Measurements from ENCODE around the gene BICRA.

DNA sequence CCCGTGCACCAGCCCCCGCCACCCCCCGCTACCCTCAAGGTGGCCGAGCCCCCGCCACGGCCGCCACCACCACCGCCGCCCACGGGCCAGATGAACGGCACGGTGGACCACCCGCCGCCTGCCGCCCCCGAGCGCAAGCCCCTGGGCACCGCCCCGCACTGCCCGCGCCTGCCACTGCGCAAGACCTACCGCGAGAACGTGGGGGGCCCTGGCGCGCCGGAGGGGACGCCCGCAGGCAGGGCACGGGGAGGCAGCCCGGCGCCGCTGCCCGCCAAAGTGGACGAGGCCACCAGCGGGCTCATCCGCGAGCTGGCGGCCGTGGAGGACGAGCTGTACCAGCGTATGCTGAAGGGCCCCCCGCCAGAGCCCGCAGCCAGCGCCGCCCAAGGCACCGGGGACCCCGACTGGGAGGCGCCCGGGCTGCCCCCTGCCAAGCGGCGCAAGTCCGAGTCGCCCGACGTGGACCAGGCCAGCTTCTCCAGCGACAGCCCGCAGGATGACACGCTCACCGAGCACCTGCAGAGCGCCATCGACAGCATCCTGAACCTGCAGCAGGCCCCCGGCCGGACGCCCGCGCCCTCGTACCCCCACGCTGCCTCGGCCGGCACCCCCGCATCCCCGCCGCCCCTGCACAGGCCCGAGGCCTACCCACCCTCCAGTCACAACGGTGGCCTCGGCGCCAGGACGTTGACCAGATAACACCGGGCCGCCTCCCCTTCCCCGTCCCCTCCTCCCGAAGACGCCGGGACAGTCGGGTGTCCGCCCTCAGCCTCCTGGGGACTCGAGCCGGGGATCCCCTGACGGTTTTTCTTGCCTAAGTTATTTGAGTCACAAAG, 93.0 kb downstream of the BICRA start:
- TF ChIP-seq EZH2 (IDR thresholded peaks at IDR 0.05; ENCODE audit: borderline replicate concordance, insufficient read depth, low read depth, low read length, poor library complexity, severe bottlenecking) = no peak
- TF ChIP-seq, protein P1, sequence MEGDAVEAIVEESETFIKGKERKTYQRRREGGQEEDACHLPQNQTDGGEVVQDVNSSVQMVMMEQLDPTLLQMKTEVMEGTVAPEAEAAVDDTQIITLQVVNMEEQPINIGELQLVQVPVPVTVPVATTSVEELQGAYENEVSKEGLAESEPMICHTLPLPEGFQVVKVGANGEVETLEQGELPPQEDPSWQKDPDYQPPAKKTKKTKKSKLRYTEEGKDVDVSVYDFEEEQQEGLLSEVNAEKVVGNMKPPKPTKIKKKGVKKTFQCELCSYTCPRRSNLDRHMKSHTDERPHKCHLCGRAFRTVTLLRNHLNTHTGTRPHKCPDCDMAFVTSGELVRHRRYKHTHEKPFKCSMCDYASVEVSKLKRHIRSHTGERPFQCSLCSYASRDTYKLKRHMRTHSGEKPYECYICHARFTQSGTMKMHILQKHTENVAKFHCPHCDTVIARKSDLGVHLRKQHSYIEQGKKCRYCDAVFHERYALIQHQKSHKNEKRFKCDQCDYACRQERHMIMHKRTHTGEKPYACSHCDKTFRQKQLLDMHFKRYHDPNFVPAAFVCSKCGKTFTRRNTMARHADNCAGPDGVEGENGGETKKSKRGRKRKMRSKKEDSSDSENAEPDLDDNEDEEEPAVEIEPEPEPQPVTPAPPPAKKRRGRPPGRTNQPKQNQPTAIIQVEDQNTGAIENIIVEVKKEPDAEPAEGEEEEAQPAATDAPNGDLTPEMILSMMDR (IDR thresholded peaks at IDR 0.05) = no peak
